Fibroblast of the conjunctiva (primary cell): ENCODE results near the gene GPRC5B.

ENCODE experiments used
- DNase-seq: peaks from one replicate; pipeline ENCODE4 v3.0.0-alpha.2; 2010; ENCODE audit warnings: low read depth

Gene GPRC5B

GRCh38 chr16:19884611-19885450, at the start of gene GPRC5B:
Gene GPRC5B, minus strand, starts transcription at chr16:19884848. Its CDS starts 12,003 bp downstream, at chr16:19872845.
- DNase-seq, result no peak

- DNase-seq, result no peak
Measured at GRCh38 chr16:19933740-19934139, 49.1 kb upstream of the GPRC5B start.

GRCh38 chr16:19929062-19929511, 44.4 kb upstream of the GPRC5B start:
- no peak for DNase-seq

- no peak for DNase-seq
Measured at GRCh38 chr16:19928432-19928831, 43.8 kb upstream of the GPRC5B start.

- DNase-seq, result peak; percentile 39
Measured at GRCh38 chr16:19926449-19927390, 42.1 kb upstream of the GPRC5B start.

GRCh38 chr16:19923396-19923795, 38.7 kb upstream of the GPRC5B start:
- no peak for DNase-seq

- no peak for DNase-seq
Measured at GRCh38 chr16:19919142-19919541, 34.5 kb upstream of the GPRC5B start.

- DNase-seq, result no peak
Measured at GRCh38 chr16:19916064-19916463, 31.4 kb upstream of the GPRC5B start.

GRCh38 chr16:19914877-19915276, 30.2 kb upstream of the GPRC5B start:
- no peak for DNase-seq

- DNase-seq, result no peak
Measured at GRCh38 chr16:19913340-19913645, 28.6 kb upstream of the GPRC5B start.

- DNase-seq, result no peak
Measured at GRCh38 chr16:19912455-19913339, 28.0 kb upstream of the GPRC5B start.

GRCh38 chr16:19911747-19912454, 27.3 kb upstream of the GPRC5B start:
- no peak for DNase-seq

- DNase-seq, result no peak
Measured at GRCh38 chr16:19911204-19911603, 26.6 kb upstream of the GPRC5B start.

GRCh38 chr16:19909750-19910322, 25.2 kb upstream of the GPRC5B start:
- no peak for DNase-seq

- no peak for DNase-seq
Measured at GRCh38 chr16:19908921-19909320, 24.3 kb upstream of the GPRC5B start.

GRCh38 chr16:19907161-19907992, 22.7 kb upstream of the GPRC5B start:
- peak; percentile 43 for DNase-seq

- no peak for DNase-seq
Measured at GRCh38 chr16:19901164-19901563, 16.5 kb upstream of the GPRC5B start.

GRCh38 chr16:19899605-19899955, 14.9 kb upstream of the GPRC5B start:
- DNase-seq, result no peak

- DNase-seq, result peak; percentile 32
Measured at GRCh38 chr16:19898924-19899604, 14.4 kb upstream of the GPRC5B start.

GRCh38 chr16:19898166-19898565, 13.5 kb upstream of the GPRC5B start:
- DNase-seq, result no peak
